OCI-LY7 (cell line): ENCODE measurements around the gene NCOA5.

Experiments used
- EZH2phosphoT487 ChIP-seq: fragments of 200-600 bp; sonication (generic); IDR thresholded peaks from 2 replicates; pipeline ENCODE4 v1.6.1; 2018; ENCODE audit warnings: low read depth, borderline replicate concordance, mild to moderate bottlenecking, mixed run types, antibody characterized with exemption, low read length, moderate library complexity, mixed read lengths
- TF ChIP-seq, protein P1 (sequence below): fragments of 200-600 bp; sonication (generic); conservative IDR thresholded peaks from 2 replicates; pipeline ENCODE4 v1.5.1; 2014; ENCODE audit warnings: mild to moderate bottlenecking, antibody characterized with exemption, low read length, moderate library complexity, mixed read lengths

DNA sequence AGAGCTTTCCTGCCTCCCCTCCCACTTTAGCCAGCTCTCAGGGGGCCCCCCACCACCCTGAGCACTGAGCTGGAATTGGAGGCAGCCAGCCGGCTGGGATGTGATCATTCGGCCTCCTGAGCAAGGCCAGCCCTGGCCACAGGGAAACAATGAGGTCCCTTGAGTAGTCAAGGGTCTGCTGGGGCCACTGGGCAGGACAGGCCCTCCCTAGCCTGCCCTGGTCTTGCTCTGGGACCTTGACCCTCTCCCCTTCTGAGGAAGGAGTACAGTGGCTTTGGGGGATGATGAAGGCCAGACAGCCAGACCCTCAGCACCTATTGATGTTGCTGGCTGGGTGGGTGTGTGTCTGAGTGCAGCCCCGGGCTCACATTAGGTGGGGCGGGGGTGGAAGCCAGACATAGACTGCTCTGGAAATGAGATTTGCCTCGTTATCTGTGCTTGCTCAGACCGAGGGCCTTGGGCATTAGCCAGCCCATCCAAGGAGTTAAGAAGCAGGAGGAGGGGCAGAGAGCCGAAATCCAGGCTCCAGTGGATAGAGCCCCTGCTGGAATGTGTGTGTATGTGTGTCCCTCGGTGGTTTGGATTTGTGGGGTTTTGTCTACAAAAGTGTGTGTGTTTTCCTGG is 49.6 kb upstream of the NCOA5 start:
- TF ChIP-seq, protein P1, sequence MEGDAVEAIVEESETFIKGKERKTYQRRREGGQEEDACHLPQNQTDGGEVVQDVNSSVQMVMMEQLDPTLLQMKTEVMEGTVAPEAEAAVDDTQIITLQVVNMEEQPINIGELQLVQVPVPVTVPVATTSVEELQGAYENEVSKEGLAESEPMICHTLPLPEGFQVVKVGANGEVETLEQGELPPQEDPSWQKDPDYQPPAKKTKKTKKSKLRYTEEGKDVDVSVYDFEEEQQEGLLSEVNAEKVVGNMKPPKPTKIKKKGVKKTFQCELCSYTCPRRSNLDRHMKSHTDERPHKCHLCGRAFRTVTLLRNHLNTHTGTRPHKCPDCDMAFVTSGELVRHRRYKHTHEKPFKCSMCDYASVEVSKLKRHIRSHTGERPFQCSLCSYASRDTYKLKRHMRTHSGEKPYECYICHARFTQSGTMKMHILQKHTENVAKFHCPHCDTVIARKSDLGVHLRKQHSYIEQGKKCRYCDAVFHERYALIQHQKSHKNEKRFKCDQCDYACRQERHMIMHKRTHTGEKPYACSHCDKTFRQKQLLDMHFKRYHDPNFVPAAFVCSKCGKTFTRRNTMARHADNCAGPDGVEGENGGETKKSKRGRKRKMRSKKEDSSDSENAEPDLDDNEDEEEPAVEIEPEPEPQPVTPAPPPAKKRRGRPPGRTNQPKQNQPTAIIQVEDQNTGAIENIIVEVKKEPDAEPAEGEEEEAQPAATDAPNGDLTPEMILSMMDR = no peak
- no peak for TF ChIP-seq EZH2phosphoT487
